Gastrocnemius medialis (tissue), 4 donors: ENCODE data around the gene NDUFA11. TPM values are rescaled to one million over a fixed set of nuclear protein-coding genes. Genes with fewer than 3 reads are reported as not detected.

ENCODE experiments used
- ATAC-seq, 2 donors: fragments of 150-250 bp; one replicate each; pipeline ENCODE4 v1.9.1; 2016
- DNase-seq, 2 donors: peaks; one replicate each; pipeline ENCODE4 v3.0.0-alpha.2; 2019
- H3K27ac ChIP-seq, 4 donors: fragments of 200-600 bp; sonication (generic); 1 replicate in 1 of 4; 2 replicates in 3 of 4; pipeline ENCODE4 v1.5.1; 2016 to 2018; ENCODE audit warnings: mild to moderate bottlenecking in 2 of 4, moderate library complexity in 1 of 4
- H3K27me3 ChIP-seq, 3 donors: fragments of 200-600 bp; sonication (generic) in 2 of 3; 1 replicate in 1 of 3; 2 replicates in 2 of 3; pipeline versions ENCODE4 v1.5.1 to v1.6.0; 2016 to 2019; ENCODE audit warnings: mild to moderate bottlenecking in 1 of 3, moderate library complexity in 1 of 3
- H3K36me3 ChIP-seq, 2 donors: fragments of 200-600 bp; sonication (generic) in 1 of 2; one replicate each; pipeline ENCODE4 v1.5.1; 2017 to 2018
- H3K4me1 ChIP-seq, 2 donors: fragments of 200-600 bp; sonication (generic) in 1 of 2; one replicate each; pipeline ENCODE4 v1.5.1; 2016 to 2017; ENCODE audit warnings: mild to moderate bottlenecking in 2 of 2
- H3K4me3 ChIP-seq, 4 donors: fragments of 200-600 bp; sonication (generic) in 3 of 4; 1 replicate in 1 of 4; 2 replicates in 3 of 4; pipeline ENCODE4 v1.5.1; 2016 to 2019; ENCODE audit warnings: mild to moderate bottlenecking in 2 of 4
- H3K9me3 ChIP-seq, 3 donors: fragments of 200-600 bp; sonication (generic) in 2 of 3; 1 replicate in 1 of 3; 2 replicates in 2 of 3; pipeline ENCODE4 v1.5.1; 2016 to 2019
- CTCF ChIP-seq, 5 experiments: fragments of 450-650 bp in 3 of 5; fragments of 200-600 bp in 2 of 5; sonication (generic) in 2 of 5; IDR thresholded peaks in 4 of 5; conservative IDR thresholded peaks in 1 of 5; 1 replicate in 4 of 5; 2 replicates in 1 of 5; pipeline ENCODE4 v1.5.1; 2016 to 2019; ENCODE audit warnings: antibody characterized with exemption in 5 of 5, mild to moderate bottlenecking in 3 of 5, moderate library complexity in 3 of 5
- POLR2A ChIP-seq, 2 donors: fragments of 450-650 bp; IDR thresholded peaks; one replicate each; pipeline ENCODE4 v1.6.1; 2017; ENCODE audit warnings: antibody characterized with exemption in 2 of 2, mild to moderate bottlenecking in 2 of 2, moderate library complexity in 2 of 2
- in situ Hi-C, 4 donors: fragments of 200-750 bp; cut with MboI; loops; one replicate each; pipeline versions ENCODE4 v1.15.0 to v1.8.0; 2017; ENCODE audit warnings: low sequenced_read_pairs in 4 of 4
- intact Hi-C: fragments of 100-400 bp; cut with DNase I; formaldehyde crosslinking; loops from one replicate; pipeline ENCODE4 v1.15.1; 2023; ENCODE audit warnings: low total_unique reads
- total RNA-seq, 4 donors: library from RNA; depleted of rRNA; stranded (reverse); fragments of >200 nt; gene quantifications; one replicate each; pipeline versions ENCODE4 v1.1.0 to v1.2.3, GENCODE V29; 2016

NDUFA11 gene
- total RNA-seq, 4 donors from 2014 or later, result 190 to 349 (median 221) TPM

- H3K36me3 ChIP-seq, result peaks cover 0 to 4% of the 10 kb centered on the region in 2 donors
- ATAC-seq (no peak), DNase-seq (no peak)
- no peak for TF ChIP-seq POLR2A (IDR thresholded peaks at IDR 0.05)
- TF ChIP-seq CTCF (IDR thresholded peaks at IDR 0.05 in 4 of 5, conservative IDR thresholded peaks at IDR 0.05 in 1 of 5), result no peak
- intact Hi-C loops, result no loop called here
- H3K27me3 ChIP-seq, result no peaks in the 10 kb centered on the region
- in situ Hi-C loops, result no loop called here
- H3K4me1 ChIP-seq, result peaks cover 11 to 15% of the 10 kb centered on the region in 2 donors
- H3K27ac ChIP-seq, result no peak overlapping the region
- H3K9me3 ChIP-seq, result no peaks in the 10 kb centered on the region
- H3K4me3 ChIP-seq, result no peak overlapping the region
Measured at GRCh38 chr19:5943623-5944022, 40.0 kb upstream of the NDUFA11 start.

- Histone ChIP-seq H3K4me1 (peaks cover 8 to 15% of the 10 kb centered on the region in 2 donors), H3K9me3 (no peaks in the 10 kb centered on the region), H3K36me3 (peaks cover 0 to 4% of the 10 kb centered on the region in 2 donors), H3K27me3 (no peaks in the 10 kb centered on the region), H3K4me3 (no peak overlapping the region), H3K27ac (no peak overlapping the region)
- in situ Hi-C loops (no loop called here), intact Hi-C loops (no loop called here)
- TF ChIP-seq CTCF (IDR thresholded peaks at IDR 0.05 in 4 of 5, conservative IDR thresholded peaks at IDR 0.05 in 1 of 5), result no peak
- no peak for TF ChIP-seq POLR2A (IDR thresholded peaks at IDR 0.05)
- ATAC-seq (no peak), DNase-seq (no peak)
Measured at GRCh38 chr19:5943045-5943444, 39.5 kb upstream of the NDUFA11 start.

DNA sequence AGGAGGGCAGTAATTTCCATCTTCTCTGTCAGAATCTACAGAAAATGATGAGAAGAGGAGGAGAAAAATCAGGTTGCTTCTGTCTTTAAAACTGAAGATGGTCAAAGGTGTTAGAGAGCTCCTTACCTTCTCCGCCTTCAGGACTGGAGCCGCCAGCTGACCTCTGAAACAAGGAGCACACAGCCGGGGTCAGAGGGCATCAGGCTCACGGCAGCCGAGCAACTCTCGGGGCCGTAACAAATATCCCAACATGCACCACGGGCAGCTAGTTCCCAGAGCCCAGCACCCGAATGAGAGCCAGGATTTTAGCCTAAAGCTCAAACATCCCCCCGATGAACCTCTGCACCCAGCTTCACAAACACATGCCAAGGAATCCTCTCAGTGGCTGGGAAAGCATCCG, 38.1 kb upstream of the NDUFA11 start:
- no peak overlapping the region for H3K27ac ChIP-seq
- in situ Hi-C loops (no loop called here), intact Hi-C loops (no loop called here)
- H3K9me3 ChIP-seq, result no peaks in the 10 kb centered on the region
- H3K36me3 ChIP-seq, result peaks cover 0 to 4% of the 10 kb centered on the region in 2 donors
- no peak for DNase-seq
- H3K27me3 ChIP-seq, result no peaks in the 10 kb centered on the region
- TF ChIP-seq CTCF (IDR thresholded peaks at IDR 0.05 in 4 of 5, conservative IDR thresholded peaks at IDR 0.05 in 1 of 5), result no peak
- TF ChIP-seq POLR2A (IDR thresholded peaks at IDR 0.05), result no peak
- H3K4me1 ChIP-seq, result peaks cover 8 to 15% of the 10 kb centered on the region in 2 donors
- no peak overlapping the region for H3K4me3 ChIP-seq
- no peak for ATAC-seq

- TF ChIP-seq CTCF (IDR thresholded peaks at IDR 0.05 in 4 of 5, conservative IDR thresholded peaks at IDR 0.05 in 1 of 5) (no peak), POLR2A (IDR thresholded peaks at IDR 0.05) (no peak)
- peak; percentile 78 to 80 for ATAC-seq
Measured at GRCh38 chr19:5940260-5941208, 36.9 kb upstream of the NDUFA11 start.

More at GRCh38 chr19:5940260-5941208, 36.9 kb upstream of the NDUFA11 start:
- H3K9me3 ChIP-seq, result no peaks in the 10 kb centered on the region
- intact Hi-C loops, result no loop called here
- H3K4me1 ChIP-seq, result peaks cover 11 to 15% of the 10 kb centered on the region in 2 donors
- DNase-seq, result no peak
- no peaks in the 10 kb centered on the region for H3K27me3 ChIP-seq
- in situ Hi-C loops, result no loop called here
- peak overlapping the region in 1 of 4 donors; percentile 18 for H3K27ac ChIP-seq
- peaks cover 0 to 4% of the 10 kb centered on the region in 2 donors for H3K36me3 ChIP-seq
- no peak overlapping the region for H3K4me3 ChIP-seq
